Effector memory CD4-positive, alpha-beta T cell (primary cell): ENCODE results near the gene EGFLAM.

ENCODE experiments used
- DNase-seq, 3 donors: peaks; one replicate each; pipeline ENCODE4 v3.0.0-alpha.2; 2020
- H3K27ac ChIP-seq: 2 replicates; pipeline ENCODE4 v1.7.0; 2013; ENCODE audit warnings: mild to moderate bottlenecking, low read length, moderate library complexity; ENCODE audit not compliant: insufficient read depth, poor library complexity, severe bottlenecking
- H3K27me3 ChIP-seq: replicated peaks from 2 replicates; pipeline ENCODE4 v1.7.0; 2013; ENCODE audit warnings: mild to moderate bottlenecking, low read length; ENCODE audit not compliant: insufficient read depth, control insufficient read depth, poor library complexity, severe bottlenecking
- H3K36me3 ChIP-seq: 2 replicates; pipeline ENCODE4 v1.7.0; 2013; ENCODE audit warnings: mild to moderate bottlenecking, low read length, moderate library complexity; ENCODE audit not compliant: control insufficient read depth, insufficient read depth
- H3K4me1 ChIP-seq: 2 replicates; pipeline ENCODE4 v1.7.0; 2013; ENCODE audit warnings: low read length, mild to moderate bottlenecking; ENCODE audit not compliant: control insufficient read depth, insufficient read depth, poor library complexity, severe bottlenecking
- H3K4me3 ChIP-seq: 2 replicates; pipeline ENCODE4 v1.7.0; 2013; ENCODE audit warnings: low read length, low read depth, mild to moderate bottlenecking; ENCODE audit not compliant: insufficient read depth, poor library complexity, severe bottlenecking
- H3K9me3 ChIP-seq: 2 replicates; pipeline ENCODE4 v1.7.0; 2013; ENCODE audit warnings: mild to moderate bottlenecking, low read length, moderate library complexity; ENCODE audit not compliant: control insufficient read depth

Gene EGFLAM

GRCh38 chr5:38448568-38449350, 190.4 kb downstream of the EGFLAM start:
- no peaks in the 10 kb centered on the region for H3K27me3 ChIP-seq
- H3K4me3 ChIP-seq: no peak overlapping the region
- no peaks in the 10 kb centered on the region for H3K36me3 ChIP-seq
- H3K27ac ChIP-seq: no peak overlapping the region
- no peak for DNase-seq
- peaks cover 12% of the 10 kb centered on the region for H3K4me1 ChIP-seq
- H3K9me3 ChIP-seq: no peaks in the 10 kb centered on the region

- DNase-seq: no peak
- Histone ChIP-seq H3K27me3 (peaks cover 3% of the 10 kb centered on the region), H3K36me3 (no peaks in the 10 kb centered on the region), H3K4me3 (no peak overlapping the region), H3K9me3 (no peaks in the 10 kb centered on the region), H3K27ac (no peak overlapping the region), H3K4me1 (peaks cover 17% of the 10 kb centered on the region)
Measured at GRCh38 chr5:38450627-38451026, 192.3 kb downstream of the EGFLAM start.

- Histone ChIP-seq H3K4me3 (no peak overlapping the region), H3K36me3 (no peaks in the 10 kb centered on the region), H3K9me3 (no peaks in the 10 kb centered on the region), H3K4me1 (peaks cover 17% of the 10 kb centered on the region), H3K27me3 (peaks cover 8% of the 10 kb centered on the region), H3K27ac (no peak overlapping the region)
- DNase-seq: no peak
Measured at GRCh38 chr5:38451074-38451725, 192.8 kb downstream of the EGFLAM start.

GRCh38 chr5:38452201-38452600, 193.8 kb downstream of the EGFLAM start:
- H3K9me3 ChIP-seq: no peaks in the 10 kb centered on the region
- H3K27ac ChIP-seq: no peak overlapping the region
- peaks cover 8% of the 10 kb centered on the region for H3K27me3 ChIP-seq
- no peaks in the 10 kb centered on the region for H3K36me3 ChIP-seq
- H3K4me3 ChIP-seq: no peak overlapping the region
- no peak for DNase-seq
- H3K4me1 ChIP-seq: peaks cover 17% of the 10 kb centered on the region

- peaks cover 8% of the 10 kb centered on the region for H3K27me3 ChIP-seq
- peaks cover 17% of the 10 kb centered on the region for H3K4me1 ChIP-seq
- H3K4me3 ChIP-seq: no peak overlapping the region
- no peak overlapping the region for H3K27ac ChIP-seq
- H3K36me3 ChIP-seq: no peaks in the 10 kb centered on the region
- no peaks in the 10 kb centered on the region for H3K9me3 ChIP-seq
- peak; percentile 21 to 32 (median 25) for DNase-seq
Measured at GRCh38 chr5:38453506-38453905, 195.1 kb downstream of the EGFLAM start.

GRCh38 chr5:38453921-38454320, 195.6 kb downstream of the EGFLAM start:
- H3K27ac ChIP-seq: no peak overlapping the region

GRCh38 chr5:38455796-38456330, 197.5 kb downstream of the EGFLAM start:
- DNase-seq: no peak
- no peak overlapping the region for H3K27ac ChIP-seq
- peaks cover 17% of the 10 kb centered on the region for H3K4me1 ChIP-seq
- H3K9me3 ChIP-seq: no peaks in the 10 kb centered on the region
- H3K36me3 ChIP-seq: no peaks in the 10 kb centered on the region
- H3K4me3 ChIP-seq: no peak overlapping the region
- H3K27me3 ChIP-seq: peaks cover 14% of the 10 kb centered on the region

More at GRCh38 chr5:38453921-38454320, 195.6 kb downstream of the EGFLAM start:
- Histone ChIP-seq H3K4me3 (no peak overlapping the region), H3K4me1 (peaks cover 17% of the 10 kb centered on the region), H3K9me3 (no peaks in the 10 kb centered on the region), H3K36me3 (no peaks in the 10 kb centered on the region), H3K27me3 (peaks cover 8% of the 10 kb centered on the region)
- DNase-seq: no peak

GRCh38 chr5:38456657-38457399, 198.5 kb downstream of the EGFLAM start:
- peaks cover 14% of the 10 kb centered on the region for H3K27me3 ChIP-seq
- H3K4me3 ChIP-seq: no peak overlapping the region
- DNase-seq: no peak
- no peaks in the 10 kb centered on the region for H3K9me3 ChIP-seq
- no peak overlapping the region for H3K27ac ChIP-seq
- no peaks in the 10 kb centered on the region for H3K36me3 ChIP-seq
- peaks cover 17% of the 10 kb centered on the region for H3K4me1 ChIP-seq

GRCh38 chr5:38458174-38458573, 199.8 kb downstream of the EGFLAM start:
- no peak for DNase-seq
- no peak overlapping the region for H3K4me3 ChIP-seq
- H3K27ac ChIP-seq: no peak overlapping the region
- H3K9me3 ChIP-seq: no peaks in the 10 kb centered on the region
- H3K27me3 ChIP-seq: peaks cover 14% of the 10 kb centered on the region
- H3K36me3 ChIP-seq: no peaks in the 10 kb centered on the region
- H3K4me1 ChIP-seq: peaks cover 11% of the 10 kb centered on the region
